HG02884 (cell line): ENCODE data around the gene LSM7.
"Not testable (repeated sequence)": the region's sequence is repeated elsewhere in the genome, so short reads cannot be mapped to it uniquely, and the experiment has no call there.

Source experiments
- ATAC-seq: cut with Tn5 transposase; IDR thresholded peaks from one replicate; pipeline ENCODE4 v1.9.1; 2021; ENCODE audit warnings: mild to moderate bottlenecking, moderate library complexity; ENCODE audit not compliant: unreplicated experiment

The LSM7 gene

GRCh38 chr19:2355168-2356035, 27.0 kb upstream of the LSM7 start:
- ATAC-seq: no peak

DNA sequence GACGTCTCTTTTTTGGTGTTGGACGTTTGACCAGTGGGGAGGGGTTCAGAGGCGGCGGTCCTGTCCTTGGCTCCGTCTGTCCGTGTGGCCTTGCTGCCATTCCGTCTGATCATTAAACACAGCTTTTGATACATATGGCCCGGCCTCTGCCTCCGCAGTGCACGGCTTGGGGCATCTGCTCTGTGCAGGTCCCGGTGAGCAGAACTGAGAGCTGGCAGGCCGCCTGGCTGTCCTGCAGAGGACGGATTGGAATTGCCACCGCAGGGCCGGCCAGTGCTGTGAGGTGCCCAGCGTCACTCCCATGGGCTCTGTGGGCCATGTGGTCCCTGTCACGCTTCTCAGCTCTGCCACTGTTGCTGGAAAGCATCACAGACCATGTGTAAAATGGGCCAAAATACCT, 26.3 kb upstream of the LSM7 start:
- ATAC-seq: no peak

DNA sequence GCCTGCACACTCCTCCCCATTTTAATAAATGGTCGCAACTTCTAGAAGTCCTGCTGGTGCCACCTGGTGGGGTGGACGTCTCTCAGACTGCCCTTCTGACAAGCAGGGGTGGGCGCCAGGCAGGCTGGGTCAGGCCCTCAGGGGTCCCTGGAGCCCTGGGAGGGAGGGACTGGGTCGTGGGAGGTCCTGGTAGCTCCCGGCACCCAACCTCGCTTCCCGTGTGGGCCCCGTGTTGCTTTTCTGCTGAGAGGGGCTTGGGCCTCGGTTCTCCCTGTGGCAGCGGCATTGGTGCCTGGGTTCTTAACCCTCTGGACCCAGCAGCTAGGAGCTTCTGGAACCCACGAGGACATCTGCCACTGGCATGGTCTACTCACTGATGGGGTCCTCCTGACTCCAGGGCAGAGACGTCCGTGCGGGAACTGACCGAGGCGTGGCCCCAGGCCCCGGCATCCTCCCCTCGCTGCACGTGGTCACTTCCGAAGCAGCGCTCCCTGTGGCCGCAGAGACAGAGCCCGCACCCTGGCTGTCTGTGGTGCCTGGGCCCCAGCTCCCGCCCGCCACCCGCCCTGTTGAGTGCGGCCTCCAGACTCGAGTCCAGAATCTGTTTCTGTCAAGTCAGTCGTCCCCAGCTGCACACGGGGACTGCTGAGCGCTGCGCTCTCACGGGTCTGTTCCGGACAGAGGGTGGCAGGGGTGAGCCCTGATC, 25.7 kb upstream of the LSM7 start:
- ATAC-seq: no peak

GRCh38 chr19:2353159-2353886, 24.9 kb upstream of the LSM7 start:
- ATAC-seq: no peak

GRCh38 chr19:2352121-2352520, 23.7 kb upstream of the LSM7 start:
- ATAC-seq: no peak

DNA sequence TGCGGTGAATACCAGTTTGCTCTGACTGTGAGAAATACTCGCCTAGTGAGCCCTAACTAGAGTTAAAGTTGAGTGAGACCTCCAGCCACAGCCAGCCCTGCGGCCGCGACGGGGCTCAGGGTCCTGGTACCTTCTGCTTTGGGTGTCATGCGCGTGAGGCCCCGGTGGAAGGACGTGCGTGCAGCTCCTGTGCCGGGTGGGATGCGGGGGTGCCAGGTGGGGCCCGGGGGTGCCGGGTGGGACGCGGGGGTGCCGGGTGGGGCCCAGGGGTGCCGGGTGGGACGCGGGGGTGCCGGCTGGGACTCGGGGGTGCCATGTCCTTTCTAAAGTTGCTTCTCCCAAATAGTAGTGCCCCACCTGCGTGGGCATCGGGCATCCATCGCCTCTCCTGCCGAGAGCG, 23.2 kb upstream of the LSM7 start:
- ATAC-seq: no peak

- ATAC-seq: no peak
Observed at GRCh38 chr19:2350656-2351055, 22.3 kb upstream of the LSM7 start.

DNA sequence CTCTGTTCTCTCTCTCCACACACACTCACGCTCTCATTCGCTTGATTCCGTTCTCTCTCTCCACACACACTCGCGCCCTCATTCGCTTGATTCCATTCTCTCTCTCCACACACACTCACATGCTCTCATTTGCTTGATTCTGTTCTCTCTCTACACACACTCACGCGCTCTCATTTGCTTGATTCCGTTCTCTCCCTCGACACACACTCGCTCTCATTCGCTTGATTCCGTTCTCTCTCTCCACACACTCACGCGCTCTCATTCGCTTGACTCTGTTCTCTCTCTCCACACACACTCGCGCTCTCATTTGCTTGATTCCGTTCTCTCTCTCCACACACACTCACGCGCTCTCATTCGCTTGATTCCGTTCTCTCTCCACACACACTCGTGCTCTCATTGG, 21.4 kb upstream of the LSM7 start:
- ATAC-seq: not testable (repeated sequence)

- ATAC-seq: no peak
Observed at GRCh38 chr19:2345794-2346663, 17.6 kb upstream of the LSM7 start.

- no peak for ATAC-seq
Observed at GRCh38 chr19:2345076-2345475, 16.7 kb upstream of the LSM7 start.

DNA sequence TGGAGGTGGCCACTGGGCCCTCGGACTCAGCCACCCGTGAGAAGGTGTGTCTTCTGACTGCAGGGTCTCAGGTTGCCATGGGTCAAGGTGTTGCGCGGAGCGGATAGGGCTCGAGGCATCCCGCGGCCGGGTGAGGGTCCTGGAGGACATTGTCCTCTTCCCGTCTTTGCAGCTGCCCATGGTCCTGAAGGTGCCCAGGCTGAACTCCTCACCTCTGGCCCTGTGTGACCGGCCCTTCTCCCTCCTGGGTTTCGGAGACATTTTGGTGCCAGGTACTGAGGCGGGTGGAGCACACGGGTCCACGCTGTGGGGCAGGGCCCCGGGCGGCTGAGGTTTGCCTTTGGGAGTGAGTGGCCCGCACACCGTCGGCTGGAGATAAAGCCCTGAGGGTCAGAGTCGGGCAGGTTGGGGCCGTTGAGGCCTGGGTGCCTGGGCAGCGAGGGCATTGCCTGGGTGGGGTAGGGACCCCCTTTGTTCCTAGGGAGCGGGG, 16.0 kb upstream of the LSM7 start:
- ATAC-seq: no peak

DNA sequence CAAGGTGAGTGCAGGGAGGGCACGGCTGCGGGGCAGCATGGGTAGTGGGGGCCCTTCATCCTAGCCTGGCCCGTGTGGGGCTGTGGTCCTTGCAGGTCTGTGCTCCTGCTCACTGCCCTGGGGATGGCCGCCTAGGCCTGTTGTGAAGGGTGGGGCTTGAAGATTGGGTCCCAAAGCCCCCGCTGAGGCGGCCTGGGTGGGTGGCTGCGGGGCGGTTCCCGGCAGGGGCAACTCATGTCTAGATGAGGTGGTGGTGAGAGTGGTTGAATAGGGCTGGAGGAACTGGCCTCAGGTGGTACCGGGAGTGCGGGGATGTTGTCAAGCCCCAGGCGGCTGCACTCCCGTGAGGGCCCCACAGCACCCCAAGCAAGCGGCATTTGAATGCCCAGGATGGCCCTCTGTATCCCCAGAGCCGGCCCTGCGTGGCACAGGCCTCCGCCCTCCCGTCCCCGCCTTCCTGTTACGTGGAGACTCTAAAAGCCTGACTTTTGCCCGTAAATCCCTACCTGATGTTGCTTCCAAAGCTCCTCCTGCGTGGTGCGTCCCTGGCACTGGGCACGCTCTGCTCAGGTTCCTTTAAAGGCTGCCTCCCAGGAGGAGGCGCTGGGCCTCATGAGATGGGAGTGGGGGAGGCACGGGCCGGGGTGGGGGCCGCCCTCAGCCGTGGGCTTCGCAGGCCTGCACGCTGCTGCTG, 15.1 kb upstream of the LSM7 start:
- no peak for ATAC-seq

- ATAC-seq: no peak
Observed at GRCh38 chr19:2342656-2343288, 14.4 kb upstream of the LSM7 start.

- no peak for ATAC-seq
Observed at GRCh38 chr19:2341982-2342381, 13.6 kb upstream of the LSM7 start.

DNA sequence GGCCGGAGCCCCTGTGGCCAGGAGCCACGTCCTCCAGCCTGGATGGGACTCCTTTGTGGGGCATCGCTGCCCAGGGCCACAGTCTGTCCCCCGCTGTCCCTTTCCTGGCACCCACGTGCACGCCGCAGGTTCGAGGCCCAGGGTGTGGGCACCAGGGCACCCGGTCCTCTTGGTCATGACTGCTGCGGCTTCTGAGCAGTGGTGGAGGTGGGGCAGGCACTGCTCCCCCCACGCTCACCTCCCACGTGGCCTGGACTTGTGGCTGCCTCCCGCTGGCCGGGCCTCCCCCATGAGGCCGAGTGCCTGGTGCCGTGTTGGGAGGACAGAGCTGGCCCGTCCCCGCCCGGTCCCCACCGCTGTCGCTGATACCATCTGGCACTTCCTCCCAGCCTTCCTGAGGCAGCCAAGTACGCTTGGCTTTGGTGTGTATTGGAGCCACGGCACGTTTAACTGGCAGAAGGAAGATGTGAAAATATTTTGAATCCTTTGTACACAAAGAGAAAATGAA, 12.9 kb upstream of the LSM7 start:
- no peak for ATAC-seq

DNA sequence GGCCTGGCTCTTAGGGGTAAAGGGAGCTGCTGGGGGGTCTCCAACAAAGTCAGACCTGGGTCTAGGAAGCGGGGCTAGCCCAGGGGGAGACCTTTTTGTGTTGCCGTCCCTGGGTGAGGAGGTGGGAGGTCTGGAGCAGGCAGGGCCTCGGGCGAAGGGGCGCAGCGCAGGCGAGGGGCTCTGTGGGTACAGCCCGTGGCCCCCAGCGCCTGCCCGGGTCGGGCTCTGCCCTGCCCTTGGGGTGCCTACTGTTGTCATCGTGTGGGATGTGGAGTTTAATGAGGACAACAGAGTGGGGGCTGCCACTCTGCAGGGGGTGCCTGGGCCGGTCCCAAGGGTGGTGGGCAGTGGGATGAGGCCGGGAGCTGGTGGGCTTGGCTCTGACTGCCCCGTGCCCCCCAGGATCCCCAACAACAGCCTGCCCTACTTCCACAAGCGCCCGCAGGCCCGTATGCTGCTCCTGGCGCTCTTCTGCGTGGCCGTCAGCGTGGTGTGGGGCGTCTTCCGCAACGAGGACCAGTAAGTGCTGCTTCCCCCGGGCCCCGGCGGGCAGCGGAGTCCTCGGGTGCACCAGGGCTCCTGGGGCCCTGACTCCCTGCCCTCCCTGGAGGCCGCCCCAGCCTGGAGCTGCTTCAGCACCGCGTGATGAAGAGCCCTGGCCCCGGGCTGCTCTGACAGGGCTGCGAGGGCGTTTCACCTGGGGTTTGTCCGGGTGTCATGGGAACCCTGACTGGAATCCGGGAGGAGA, 12.3 kb upstream of the LSM7 start:
- ATAC-seq: no peak

- no peak for ATAC-seq
Observed at GRCh38 chr19:2339644-2340310, 11.4 kb upstream of the LSM7 start.
